Activated naive CD4-positive, alpha-beta T cell treated with anti-CD3 and anti-CD28 coated beads, Interleukin-2, amount 10 ng/mL, durations not matched to agents 7 days and 5 days (primary cell): ENCODE results near the gene YJEFN3.

Source experiments
- CTCF ChIA-PET: fragments of 350-600 bp; sonication (Branson Sonifier 250); formaldehyde crosslinking; loops from one replicate; lab custom pipeline; 2021; ENCODE audit warnings: antibody characterized with exemption; lab: Charles Lee
- DNase-seq: peaks from one replicate; pipeline ENCODE4 v3.0.0-alpha.2; 2020
- H3K27ac Mint-ChIP-seq: one replicate; pipeline ENCODE4 v1.8.0; 2021; ENCODE audit warnings: mild to moderate bottlenecking, moderate library complexity, mixed read lengths
- H3K27me3 Mint-ChIP-seq: one replicate; pipeline ENCODE4 v1.8.0; 2021; ENCODE audit warnings: mild to moderate bottlenecking, mixed read lengths
- H3K36me3 Mint-ChIP-seq: one replicate; pipeline ENCODE4 v1.8.0; 2021; ENCODE audit warnings: mixed read lengths
- H3K4me1 Mint-ChIP-seq: one replicate; pipeline ENCODE4 v1.8.0; 2021; ENCODE audit warnings: mixed read lengths
- H3K4me3 Mint-ChIP-seq: one replicate; pipeline ENCODE4 v1.8.0; 2021; ENCODE audit warnings: mild to moderate bottlenecking, moderate library complexity, mixed read lengths
- H3K9me3 Mint-ChIP-seq: one replicate; pipeline ENCODE4 v1.8.0; 2021; ENCODE audit warnings: mixed read lengths

The YJEFN3 gene

GRCh38 chr19:19553670-19554069 lies 25.0 kb downstream of the YJEFN3 start:
- no peak overlapping the region for H3K4me3 Mint-ChIP-seq
- DNase-seq = no peak
- H3K9me3 Mint-ChIP-seq = no peaks in the 10 kb centered on the region
- peaks cover 14% of the 10 kb centered on the region for H3K27me3 Mint-ChIP-seq
- peaks cover 4% of the 10 kb centered on the region for H3K36me3 Mint-ChIP-seq
- CTCF ChIA-PET = interaction anchor here (0.7 to 5.9 kb wide), 16 partner anchors 11 to 181 kb away, joined by 3 to 32 read pairs (median 6); partner anchors contain the start of gene GMIP
- H3K27ac Mint-ChIP-seq = no peak overlapping the region
- H3K4me1 Mint-ChIP-seq = peaks cover 12% of the 10 kb centered on the region

DNA sequence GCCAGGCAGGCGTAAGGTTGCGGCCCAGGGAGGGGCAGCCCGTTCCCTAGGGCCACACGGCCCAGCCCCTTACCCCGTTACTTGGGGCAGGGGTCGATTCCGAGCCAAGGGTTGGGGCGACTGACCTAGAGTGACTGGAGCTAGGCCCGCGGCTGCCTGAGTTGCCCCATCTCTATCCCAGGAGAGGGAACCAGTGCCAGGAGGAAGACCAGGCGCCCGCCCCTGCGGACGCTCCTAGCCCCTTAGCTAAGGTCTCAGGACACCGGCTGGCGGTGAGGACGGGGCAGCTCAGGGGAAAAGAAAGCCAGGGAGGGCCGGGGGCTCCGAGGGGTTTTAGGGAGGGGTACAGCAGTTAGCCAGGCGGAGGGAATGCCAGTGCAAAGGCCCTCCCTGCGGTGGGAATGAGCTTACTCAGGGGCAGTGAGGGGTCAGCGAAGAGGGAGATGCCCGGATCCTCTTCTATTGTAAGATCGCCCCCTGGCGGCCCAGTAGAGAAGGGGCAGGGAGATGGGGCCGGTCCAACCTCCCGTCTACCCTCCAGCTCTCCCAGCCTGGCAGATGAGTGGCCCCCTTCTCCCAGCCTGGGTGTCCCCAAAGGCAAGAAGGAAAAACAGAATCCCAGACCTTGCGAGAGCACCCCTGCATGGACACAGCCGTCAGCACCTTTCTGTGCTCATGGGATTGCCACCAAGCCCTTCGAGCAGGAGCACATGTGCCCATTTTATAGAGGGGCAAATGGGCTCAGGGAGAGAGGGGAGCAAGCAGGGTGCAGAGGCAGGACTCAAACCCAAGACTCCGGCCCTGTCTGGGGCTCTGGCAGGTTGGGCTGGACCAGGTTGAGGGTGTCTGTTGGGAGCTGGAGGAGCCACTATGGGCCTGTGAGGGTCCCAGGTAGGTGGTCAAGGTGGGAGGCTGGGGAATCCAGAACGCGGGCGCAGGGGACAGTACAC lies 25.6 kb downstream of the YJEFN3 start:
- Mint-ChIP-seq H3K36me3 (peaks cover 10% of the 10 kb centered on the region), H3K27ac (peak overlapping the region; percentile 52), H3K9me3 (no peaks in the 10 kb centered on the region), H3K4me3 (no peak overlapping the region), H3K4me1 (peaks cover 19% of the 10 kb centered on the region), H3K27me3 (peaks cover 8% of the 10 kb centered on the region)
- CTCF ChIA-PET = interaction anchor here (0.7 to 5.9 kb wide), 23 partner anchors 9 to 181 kb away, joined by 3 to 32 read pairs (median 4); no protein-coding TSS in a partner anchor
- peak; percentile 68 for DNase-seq

DNA sequence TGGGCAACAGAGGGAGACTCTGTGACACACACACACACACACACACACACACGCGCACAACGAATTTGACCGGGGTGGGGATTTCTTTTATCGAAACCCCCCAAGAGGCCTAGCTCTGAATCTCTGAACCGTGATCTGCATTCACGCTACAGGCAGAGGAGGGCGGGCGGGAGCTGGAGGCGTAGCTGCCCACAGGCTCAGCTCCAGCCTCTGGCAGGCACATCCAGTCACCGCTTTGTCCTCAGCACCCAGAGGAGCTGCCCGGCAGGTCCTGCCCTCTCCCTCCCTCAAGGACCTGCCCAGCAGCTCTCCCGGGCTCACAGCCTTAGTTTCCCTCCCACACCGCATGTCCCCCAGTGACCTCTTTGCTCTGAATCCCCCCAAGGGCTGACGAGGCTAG lies 29.3 kb downstream of the YJEFN3 start:
- Mint-ChIP-seq H3K27me3 (no peaks in the 10 kb centered on the region), H3K9me3 (no peaks in the 10 kb centered on the region), H3K36me3 (peaks cover 33% of the 10 kb centered on the region), H3K27ac (peak overlapping the region; percentile 28), H3K4me1 (peaks cover 47% of the 10 kb centered on the region), H3K4me3 (no peak overlapping the region)
- CTCF ChIA-PET = interaction anchor here (0.9 to 1.2 kb wide), 4 partner anchors 9 to 86 kb away, joined by 3 to 4 read pairs (median 4); partner anchors contain the start of gene GMIP
- DNase-seq = no peak

DNA sequence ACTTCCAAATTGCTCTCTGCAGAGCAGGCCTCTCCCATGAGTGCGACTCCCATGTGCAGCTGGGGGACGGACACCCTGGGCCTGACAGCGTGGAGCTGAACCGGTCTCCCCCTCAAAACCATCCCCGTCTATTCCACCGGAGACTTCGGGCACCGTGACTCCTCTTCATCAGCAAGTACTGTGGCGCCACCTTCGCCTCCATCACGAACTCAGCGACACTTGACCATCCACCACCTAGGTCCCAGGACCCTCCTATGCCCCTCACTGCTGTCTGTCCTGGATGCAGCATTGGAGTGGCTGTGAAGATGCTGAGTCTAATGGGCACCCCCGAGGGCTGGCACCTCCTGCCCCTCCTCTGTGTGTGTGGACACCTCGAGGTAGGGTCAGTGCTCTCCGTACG lies 29.9 kb downstream of the YJEFN3 start:
- no peak overlapping the region for H3K4me3 Mint-ChIP-seq
- CTCF ChIA-PET = interaction anchor here (1.1 kb wide), 1 partner anchor 85 kb away, joined by 4 read pairs; the partner anchor contains the start of gene GMIP
- peaks cover 33% of the 10 kb centered on the region for H3K36me3 Mint-ChIP-seq
- H3K9me3 Mint-ChIP-seq = no peaks in the 10 kb centered on the region
- no peak for DNase-seq
- no peaks in the 10 kb centered on the region for H3K27me3 Mint-ChIP-seq
- H3K27ac Mint-ChIP-seq = peak overlapping the region; percentile 60
- H3K4me1 Mint-ChIP-seq = peaks cover 48% of the 10 kb centered on the region

GRCh38 chr19:19559931-19560330 lies 31.2 kb downstream of the YJEFN3 start:
- H3K36me3 Mint-ChIP-seq = peaks cover 44% of the 10 kb centered on the region
- DNase-seq = peak; percentile 47
- peaks cover 40% of the 10 kb centered on the region for H3K4me1 Mint-ChIP-seq
- H3K27ac Mint-ChIP-seq = peak overlapping the region; percentile 82
- no peaks in the 10 kb centered on the region for H3K9me3 Mint-ChIP-seq
- CTCF ChIA-PET = no interaction called here
- H3K4me3 Mint-ChIP-seq = no peak overlapping the region
- no peaks in the 10 kb centered on the region for H3K27me3 Mint-ChIP-seq

GRCh38 chr19:19561946-19562664 lies 33.4 kb downstream of the YJEFN3 start:
- peaks cover 40% of the 10 kb centered on the region for H3K4me1 Mint-ChIP-seq
- H3K4me3 Mint-ChIP-seq = no peak overlapping the region
- no peak for DNase-seq
- H3K27me3 Mint-ChIP-seq = no peaks in the 10 kb centered on the region
- H3K27ac Mint-ChIP-seq = no peak overlapping the region
- CTCF ChIA-PET = interaction anchor here (0.9 to 1.5 kb wide), 2 partner anchors 10 to 82 kb away, joined by 3 to 4 read pairs; no protein-coding TSS in a partner anchor
- no peaks in the 10 kb centered on the region for H3K9me3 Mint-ChIP-seq
- H3K36me3 Mint-ChIP-seq = peaks cover 52% of the 10 kb centered on the region

GRCh38 chr19:19562665-19563347 lies 34.1 kb downstream of the YJEFN3 start:
- H3K27ac Mint-ChIP-seq = no peak overlapping the region
- H3K9me3 Mint-ChIP-seq = no peaks in the 10 kb centered on the region
- CTCF ChIA-PET = interaction anchor here (0.6 to 1.1 kb wide), 3 partner anchors 8 to 81 kb away, joined by 3 read pairs; no protein-coding TSS in a partner anchor
- no peaks in the 10 kb centered on the region for H3K27me3 Mint-ChIP-seq
- peak; percentile 59 for DNase-seq
- H3K36me3 Mint-ChIP-seq = peaks cover 57% of the 10 kb centered on the region
- no peak overlapping the region for H3K4me3 Mint-ChIP-seq
- peaks cover 40% of the 10 kb centered on the region for H3K4me1 Mint-ChIP-seq

- Mint-ChIP-seq H3K4me1 (peaks cover 40% of the 10 kb centered on the region), H3K27ac (no peak overlapping the region), H3K27me3 (no peaks in the 10 kb centered on the region), H3K4me3 (no peak overlapping the region), H3K36me3 (peaks cover 56% of the 10 kb centered on the region), H3K9me3 (no peaks in the 10 kb centered on the region)
- DNase-seq = no peak
- CTCF ChIA-PET = interaction anchor here (0.6 to 1.1 kb wide), 2 partner anchors 9 to 35 kb away, joined by 3 read pairs; no protein-coding TSS in a partner anchor
Observed at GRCh38 chr19:19563348-19563848, 34.7 kb downstream of the YJEFN3 start.

GRCh38 chr19:19566306-19566705 lies 37.6 kb downstream of the YJEFN3 start:
- no peak overlapping the region for H3K4me3 Mint-ChIP-seq
- CTCF ChIA-PET = interaction anchor here (1.8 kb wide), 1 partner anchor 12 kb away, joined by 7 read pairs; no protein-coding TSS in a partner anchor
- DNase-seq = no peak
- peaks cover 16% of the 10 kb centered on the region for H3K4me1 Mint-ChIP-seq
- no peaks in the 10 kb centered on the region for H3K9me3 Mint-ChIP-seq
- H3K27me3 Mint-ChIP-seq = no peaks in the 10 kb centered on the region
- H3K36me3 Mint-ChIP-seq = peaks cover 64% of the 10 kb centered on the region
- H3K27ac Mint-ChIP-seq = no peak overlapping the region

DNA sequence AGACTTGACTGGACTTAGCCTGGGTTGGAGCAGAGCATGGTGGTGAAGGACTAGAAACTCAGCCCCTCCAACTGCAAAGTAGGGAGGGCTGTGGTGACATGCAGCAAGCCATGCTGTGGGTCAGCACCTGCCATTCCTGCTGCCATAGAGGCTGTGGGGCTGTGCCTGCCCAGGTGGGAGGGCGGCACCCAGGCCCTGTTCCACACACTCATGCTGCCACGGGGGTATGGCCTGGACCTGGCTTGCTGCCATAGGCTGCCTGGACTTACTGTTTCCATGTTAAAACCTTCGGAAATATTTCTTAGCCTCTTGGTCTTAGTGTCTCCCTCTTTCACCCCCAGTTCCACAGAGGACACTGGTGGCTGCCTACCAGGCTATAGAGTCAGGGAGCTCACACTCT lies 38.7 kb downstream of the YJEFN3 start:
- no peaks in the 10 kb centered on the region for H3K9me3 Mint-ChIP-seq
- H3K27ac Mint-ChIP-seq = no peak overlapping the region
- no peaks in the 10 kb centered on the region for H3K27me3 Mint-ChIP-seq
- H3K4me3 Mint-ChIP-seq = no peak overlapping the region
- peaks cover 7% of the 10 kb centered on the region for H3K4me1 Mint-ChIP-seq
- CTCF ChIA-PET = interaction anchor here (2.3 kb wide), 1 partner anchor 12 kb away, joined by 14 read pairs; no protein-coding TSS in a partner anchor
- no peak for DNase-seq
- H3K36me3 Mint-ChIP-seq = peaks cover 53% of the 10 kb centered on the region

DNA sequence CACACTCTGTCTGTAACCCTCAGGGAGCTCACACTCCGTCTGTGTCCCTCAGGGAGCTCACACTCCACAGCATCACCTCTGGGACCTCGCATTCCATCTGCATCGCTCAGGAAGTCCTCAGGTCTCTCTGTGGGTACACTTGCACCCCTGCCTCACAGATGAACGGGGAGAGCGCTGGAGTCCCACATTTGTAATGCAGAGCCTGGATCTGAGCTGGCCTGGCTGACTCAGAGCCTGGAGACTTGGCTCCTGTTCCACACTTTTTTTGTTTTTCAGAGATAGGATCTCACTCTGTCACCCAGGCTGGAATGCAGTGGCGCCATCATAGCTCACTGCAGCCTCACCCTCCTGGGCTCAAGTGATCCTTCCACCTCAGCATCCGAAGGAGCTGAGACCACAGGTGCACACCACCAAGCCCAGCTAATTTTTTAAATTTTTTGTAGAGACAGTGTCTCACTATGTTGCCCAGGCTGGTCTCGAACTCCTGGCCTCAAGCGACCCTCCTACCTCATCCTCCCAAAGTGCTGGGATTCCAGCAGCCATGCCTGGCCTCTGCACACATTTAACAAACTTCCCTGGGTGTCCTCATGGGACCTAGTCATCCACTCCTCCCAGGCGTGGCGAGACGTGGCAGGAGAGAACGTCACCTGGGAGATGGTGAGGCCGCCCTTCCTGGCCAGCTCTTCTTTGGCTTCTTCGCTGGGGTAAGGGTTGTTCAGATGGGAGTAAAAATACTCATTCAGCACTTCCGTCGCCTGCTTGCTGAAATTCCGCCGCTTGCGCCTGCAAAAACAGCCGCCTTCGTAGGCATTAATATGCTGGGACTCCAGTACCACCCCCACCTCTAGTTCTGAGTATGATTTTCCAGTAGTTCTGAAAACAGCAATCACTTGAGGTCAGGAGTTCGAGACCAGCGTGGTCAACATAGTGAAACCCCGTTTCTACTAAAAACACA lies 40.4 kb downstream of the YJEFN3 start:
- H3K9me3 Mint-ChIP-seq = no peaks in the 10 kb centered on the region
- H3K36me3 Mint-ChIP-seq = peaks cover 46% of the 10 kb centered on the region
- no peaks in the 10 kb centered on the region for H3K27me3 Mint-ChIP-seq
- DNase-seq = no peak
- CTCF ChIA-PET = interaction anchor here (2.3 kb wide), 1 partner anchor 14 kb away, joined by 14 read pairs; no protein-coding TSS in a partner anchor
- H3K27ac Mint-ChIP-seq = peak overlapping the region; percentile 45
- no peaks in the 10 kb centered on the region for H3K4me1 Mint-ChIP-seq
- no peak overlapping the region for H3K4me3 Mint-ChIP-seq

DNA sequence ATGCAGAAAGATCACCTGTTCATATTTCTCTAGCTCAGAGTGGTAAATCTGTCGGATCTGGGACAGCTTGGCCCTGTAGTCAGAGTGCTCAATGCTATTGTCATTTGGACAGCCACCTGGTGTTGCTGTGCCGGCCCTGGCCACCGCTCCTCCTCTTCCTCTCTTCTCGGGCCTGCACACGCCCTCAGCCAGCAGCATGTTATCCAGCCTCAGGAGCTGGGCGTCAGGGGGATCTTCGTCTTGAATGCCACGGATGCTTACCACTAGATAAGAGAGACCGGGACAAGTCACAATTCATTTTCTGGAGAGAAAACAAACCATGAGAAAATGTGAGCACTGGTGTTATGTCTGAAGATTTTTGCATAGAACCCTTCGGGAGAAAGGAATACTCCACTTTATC lies 41.9 kb downstream of the YJEFN3 start:
- H3K36me3 Mint-ChIP-seq = peaks cover 37% of the 10 kb centered on the region
- no peaks in the 10 kb centered on the region for H3K9me3 Mint-ChIP-seq
- no peaks in the 10 kb centered on the region for H3K4me1 Mint-ChIP-seq
- no peaks in the 10 kb centered on the region for H3K27me3 Mint-ChIP-seq
- no peak overlapping the region for H3K4me3 Mint-ChIP-seq
- no peak overlapping the region for H3K27ac Mint-ChIP-seq
- CTCF ChIA-PET = interaction anchor here (1.1 kb wide), 1 partner anchor 17 kb away, joined by 4 read pairs; no protein-coding TSS in a partner anchor
- DNase-seq = no peak
